Neural cell (in vitro differentiated cells): ENCODE measurements around the gene IFNA8.

Experiments
- EZH2 ChIP-seq: fragments of 200-600, 300-800 bp; shearing (Covaris generic), sonication (generic); IDR thresholded peaks from 2 replicates; pipeline ENCODE4 v1.6.1; 2014; ENCODE audit warnings: antibody characterized with exemption, low read length, borderline replicate concordance, mild to moderate bottlenecking; ENCODE audit not compliant: insufficient read depth, poor library complexity, severe bottlenecking
- POLR2AphosphoS5 ChIP-seq: IDR thresholded peaks from 2 replicates; pipeline ENCODE4 v1.6.1; 2012
- RAD21 ChIP-seq: fragments of 450-650 bp; conservative IDR thresholded peaks from 2 replicates; pipeline ENCODE4 v1.6.1; 2014; ENCODE audit warnings: antibody characterized with exemption, mild to moderate bottlenecking, moderate library complexity
- TAF1 ChIP-seq: IDR thresholded peaks from 2 replicates; pipeline ENCODE4 v1.6.1; 2012; ENCODE audit warnings: low read depth
- TF ChIP-seq, protein P1 (sequence below): fragments of 450-650 bp; IDR thresholded peaks from 2 replicates; pipeline ENCODE4 v1.5.1; 2014; ENCODE audit warnings: antibody characterized with exemption, mild to moderate bottlenecking, moderate library complexity; ENCODE audit not compliant: poor library complexity, severe bottlenecking
- TF ChIP-seq, protein P2 (sequence below): IDR thresholded peaks from 2 replicates; pipeline ENCODE4 v1.6.1; 2012; ENCODE audit warnings: borderline replicate concordance

DNA sequence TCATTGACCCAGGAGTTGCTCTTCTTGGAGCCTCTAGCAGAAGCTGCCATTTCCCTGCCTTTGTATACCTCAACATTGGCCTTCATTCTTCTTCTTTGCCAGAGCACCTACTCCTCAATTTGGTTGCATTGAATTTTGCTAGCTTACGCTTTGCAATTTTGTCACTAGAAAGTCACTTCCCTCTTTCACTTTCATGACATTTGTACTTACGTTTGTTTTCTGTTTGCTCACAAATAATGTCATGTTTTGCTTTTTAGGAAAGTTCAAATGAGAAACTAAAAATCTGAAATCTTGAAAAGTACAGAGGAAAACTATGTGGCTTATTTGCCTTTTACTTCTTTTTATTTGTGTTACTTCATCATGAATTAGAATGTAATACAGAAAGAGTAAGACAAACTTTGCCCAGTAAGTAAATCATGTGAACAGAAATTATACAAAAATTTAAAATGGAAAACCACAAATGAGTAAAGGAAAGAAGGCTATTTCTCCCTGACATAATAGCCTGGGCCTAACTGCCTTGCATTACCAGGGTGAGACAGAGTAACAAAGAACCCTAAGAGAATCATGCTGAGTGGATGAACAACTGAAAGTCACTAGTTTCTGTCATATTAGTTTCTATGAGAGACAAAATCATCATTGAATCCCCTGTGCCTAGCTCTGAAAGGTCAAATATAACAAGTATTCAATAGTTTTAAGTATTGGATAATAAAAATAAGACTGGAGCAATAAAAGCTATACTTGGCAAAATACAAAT, 23.9 kb downstream of the IFNA8 start:
- TF ChIP-seq, protein P1, sequence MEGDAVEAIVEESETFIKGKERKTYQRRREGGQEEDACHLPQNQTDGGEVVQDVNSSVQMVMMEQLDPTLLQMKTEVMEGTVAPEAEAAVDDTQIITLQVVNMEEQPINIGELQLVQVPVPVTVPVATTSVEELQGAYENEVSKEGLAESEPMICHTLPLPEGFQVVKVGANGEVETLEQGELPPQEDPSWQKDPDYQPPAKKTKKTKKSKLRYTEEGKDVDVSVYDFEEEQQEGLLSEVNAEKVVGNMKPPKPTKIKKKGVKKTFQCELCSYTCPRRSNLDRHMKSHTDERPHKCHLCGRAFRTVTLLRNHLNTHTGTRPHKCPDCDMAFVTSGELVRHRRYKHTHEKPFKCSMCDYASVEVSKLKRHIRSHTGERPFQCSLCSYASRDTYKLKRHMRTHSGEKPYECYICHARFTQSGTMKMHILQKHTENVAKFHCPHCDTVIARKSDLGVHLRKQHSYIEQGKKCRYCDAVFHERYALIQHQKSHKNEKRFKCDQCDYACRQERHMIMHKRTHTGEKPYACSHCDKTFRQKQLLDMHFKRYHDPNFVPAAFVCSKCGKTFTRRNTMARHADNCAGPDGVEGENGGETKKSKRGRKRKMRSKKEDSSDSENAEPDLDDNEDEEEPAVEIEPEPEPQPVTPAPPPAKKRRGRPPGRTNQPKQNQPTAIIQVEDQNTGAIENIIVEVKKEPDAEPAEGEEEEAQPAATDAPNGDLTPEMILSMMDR, result no peak
- TF ChIP-seq EZH2, result no peak
- TF ChIP-seq, protein P2, sequence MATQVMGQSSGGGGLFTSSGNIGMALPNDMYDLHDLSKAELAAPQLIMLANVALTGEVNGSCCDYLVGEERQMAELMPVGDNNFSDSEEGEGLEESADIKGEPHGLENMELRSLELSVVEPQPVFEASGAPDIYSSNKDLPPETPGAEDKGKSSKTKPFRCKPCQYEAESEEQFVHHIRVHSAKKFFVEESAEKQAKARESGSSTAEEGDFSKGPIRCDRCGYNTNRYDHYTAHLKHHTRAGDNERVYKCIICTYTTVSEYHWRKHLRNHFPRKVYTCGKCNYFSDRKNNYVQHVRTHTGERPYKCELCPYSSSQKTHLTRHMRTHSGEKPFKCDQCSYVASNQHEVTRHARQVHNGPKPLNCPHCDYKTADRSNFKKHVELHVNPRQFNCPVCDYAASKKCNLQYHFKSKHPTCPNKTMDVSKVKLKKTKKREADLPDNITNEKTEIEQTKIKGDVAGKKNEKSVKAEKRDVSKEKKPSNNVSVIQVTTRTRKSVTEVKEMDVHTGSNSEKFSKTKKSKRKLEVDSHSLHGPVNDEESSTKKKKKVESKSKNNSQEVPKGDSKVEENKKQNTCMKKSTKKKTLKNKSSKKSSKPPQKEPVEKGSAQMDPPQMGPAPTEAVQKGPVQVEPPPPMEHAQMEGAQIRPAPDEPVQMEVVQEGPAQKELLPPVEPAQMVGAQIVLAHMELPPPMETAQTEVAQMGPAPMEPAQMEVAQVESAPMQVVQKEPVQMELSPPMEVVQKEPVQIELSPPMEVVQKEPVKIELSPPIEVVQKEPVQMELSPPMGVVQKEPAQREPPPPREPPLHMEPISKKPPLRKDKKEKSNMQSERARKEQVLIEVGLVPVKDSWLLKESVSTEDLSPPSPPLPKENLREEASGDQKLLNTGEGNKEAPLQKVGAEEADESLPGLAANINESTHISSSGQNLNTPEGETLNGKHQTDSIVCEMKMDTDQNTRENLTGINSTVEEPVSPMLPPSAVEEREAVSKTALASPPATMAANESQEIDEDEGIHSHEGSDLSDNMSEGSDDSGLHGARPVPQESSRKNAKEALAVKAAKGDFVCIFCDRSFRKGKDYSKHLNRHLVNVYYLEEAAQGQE, result no peak
- TF ChIP-seq RAD21, result no peak
- no peak for TF ChIP-seq TAF1
- TF ChIP-seq POLR2AphosphoS5, result no peak
